ENCODE results near the gene TIAM1.

TIAM1 gene

DNA sequence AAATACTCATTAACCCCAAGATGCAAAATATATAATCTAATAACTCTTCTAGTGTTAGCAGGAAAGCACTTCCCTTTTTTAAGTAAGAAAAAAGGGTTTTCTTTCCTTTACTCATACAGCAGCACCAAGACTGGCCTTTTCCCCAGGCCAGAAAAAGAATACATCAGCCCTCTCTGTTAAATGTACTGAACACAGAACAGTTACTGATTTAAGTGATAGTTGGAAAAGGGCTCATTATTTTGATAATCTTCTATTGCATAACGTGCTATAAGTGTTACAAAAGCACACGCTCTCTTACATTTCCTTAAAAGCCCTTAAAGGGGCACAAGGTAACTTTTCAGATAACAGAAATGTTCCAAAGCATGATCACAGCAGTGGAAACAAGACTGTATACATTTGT lies 142.9 kb downstream of the TIAM1 start:
- H3K4me3 ChIP-seq (ENCODE audit: low read depth, low read length) = no peak overlapping the region
- TF ChIP-seq, protein P1, sequence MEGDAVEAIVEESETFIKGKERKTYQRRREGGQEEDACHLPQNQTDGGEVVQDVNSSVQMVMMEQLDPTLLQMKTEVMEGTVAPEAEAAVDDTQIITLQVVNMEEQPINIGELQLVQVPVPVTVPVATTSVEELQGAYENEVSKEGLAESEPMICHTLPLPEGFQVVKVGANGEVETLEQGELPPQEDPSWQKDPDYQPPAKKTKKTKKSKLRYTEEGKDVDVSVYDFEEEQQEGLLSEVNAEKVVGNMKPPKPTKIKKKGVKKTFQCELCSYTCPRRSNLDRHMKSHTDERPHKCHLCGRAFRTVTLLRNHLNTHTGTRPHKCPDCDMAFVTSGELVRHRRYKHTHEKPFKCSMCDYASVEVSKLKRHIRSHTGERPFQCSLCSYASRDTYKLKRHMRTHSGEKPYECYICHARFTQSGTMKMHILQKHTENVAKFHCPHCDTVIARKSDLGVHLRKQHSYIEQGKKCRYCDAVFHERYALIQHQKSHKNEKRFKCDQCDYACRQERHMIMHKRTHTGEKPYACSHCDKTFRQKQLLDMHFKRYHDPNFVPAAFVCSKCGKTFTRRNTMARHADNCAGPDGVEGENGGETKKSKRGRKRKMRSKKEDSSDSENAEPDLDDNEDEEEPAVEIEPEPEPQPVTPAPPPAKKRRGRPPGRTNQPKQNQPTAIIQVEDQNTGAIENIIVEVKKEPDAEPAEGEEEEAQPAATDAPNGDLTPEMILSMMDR (IDR thresholded peaks at IDR 0.05; ENCODE audit: low read depth, low read length, missing control alignments) = no peak
- H3K27me3 ChIP-seq (replicated peaks) = no peaks in the 10 kb centered on the region
- H3K36me3 ChIP-seq (replicated peaks) = no peaks in the 10 kb centered on the region
- H3K27ac ChIP-seq = peak overlapping the region; percentile 41
- no peak for DNase-seq
- in situ Hi-C loops (cut with HindIII; ENCODE audit: low pct_ligation_motif_present, low sequenced_read_pairs) = no loop called here

DNA sequence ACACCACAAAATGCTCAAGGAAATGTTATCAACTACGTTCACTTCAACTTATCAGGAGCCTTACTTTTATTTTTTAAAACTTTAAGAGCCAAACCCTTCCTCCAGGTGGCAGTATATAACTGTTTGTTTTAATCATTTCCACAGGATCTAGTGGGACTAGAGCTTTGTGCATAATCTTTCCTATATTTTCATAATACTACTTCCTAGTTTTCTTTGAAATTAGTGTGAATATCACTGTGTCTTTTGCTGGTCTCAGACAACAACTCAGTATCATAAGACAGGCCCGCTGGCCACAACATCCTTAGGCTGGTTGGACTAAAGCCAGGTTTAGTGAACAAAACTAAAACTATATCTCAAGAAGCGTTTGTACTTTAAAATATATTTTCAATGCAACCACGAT lies 145.5 kb downstream of the TIAM1 start:
- in situ Hi-C loops (cut with HindIII; ENCODE audit: low pct_ligation_motif_present, low sequenced_read_pairs) = no loop called here
- DNase-seq = peak; percentile 25
- H3K4me3 ChIP-seq (ENCODE audit: low read depth, low read length) = no peak overlapping the region
- no peaks in the 10 kb centered on the region for H3K36me3 ChIP-seq (replicated peaks)
- no peak overlapping the region for H3K27ac ChIP-seq
- TF ChIP-seq, protein P1 (IDR thresholded peaks at IDR 0.05; ENCODE audit: low read depth, low read length, missing control alignments) = peak; percentile 37
- no peaks in the 10 kb centered on the region for H3K27me3 ChIP-seq (replicated peaks)

DNA sequence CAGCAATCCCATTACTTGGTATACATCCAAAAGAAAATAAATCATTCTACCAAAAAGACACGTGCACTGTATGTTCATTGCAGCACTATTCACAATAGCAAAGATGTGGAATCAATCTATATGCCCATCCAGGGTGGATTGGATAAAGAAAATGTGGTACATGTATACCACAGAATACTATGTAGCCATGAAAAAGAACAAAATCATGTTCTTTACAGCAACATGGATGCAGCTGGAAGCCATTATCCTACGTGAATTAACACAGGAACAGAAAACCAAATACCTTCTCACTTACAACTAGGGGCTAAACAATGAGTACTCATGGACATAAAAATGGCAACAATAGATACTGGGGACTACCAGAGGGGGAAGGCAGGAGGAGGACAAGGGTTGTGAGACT lies 147.3 kb downstream of the TIAM1 start:
- in situ Hi-C loops (cut with HindIII; ENCODE audit: low pct_ligation_motif_present, low sequenced_read_pairs) = no loop called here
- Histone ChIP-seq H3K27ac (no peak overlapping the region), H3K4me3 (ENCODE audit: low read depth, low read length) (no peak overlapping the region), H3K27me3 (replicated peaks) (no peaks in the 10 kb centered on the region), H3K36me3 (replicated peaks) (no peaks in the 10 kb centered on the region)
- TF ChIP-seq, protein P1 (IDR thresholded peaks at IDR 0.05; ENCODE audit: low read depth, low read length, missing control alignments) = no peak
- no peak for DNase-seq

DNA sequence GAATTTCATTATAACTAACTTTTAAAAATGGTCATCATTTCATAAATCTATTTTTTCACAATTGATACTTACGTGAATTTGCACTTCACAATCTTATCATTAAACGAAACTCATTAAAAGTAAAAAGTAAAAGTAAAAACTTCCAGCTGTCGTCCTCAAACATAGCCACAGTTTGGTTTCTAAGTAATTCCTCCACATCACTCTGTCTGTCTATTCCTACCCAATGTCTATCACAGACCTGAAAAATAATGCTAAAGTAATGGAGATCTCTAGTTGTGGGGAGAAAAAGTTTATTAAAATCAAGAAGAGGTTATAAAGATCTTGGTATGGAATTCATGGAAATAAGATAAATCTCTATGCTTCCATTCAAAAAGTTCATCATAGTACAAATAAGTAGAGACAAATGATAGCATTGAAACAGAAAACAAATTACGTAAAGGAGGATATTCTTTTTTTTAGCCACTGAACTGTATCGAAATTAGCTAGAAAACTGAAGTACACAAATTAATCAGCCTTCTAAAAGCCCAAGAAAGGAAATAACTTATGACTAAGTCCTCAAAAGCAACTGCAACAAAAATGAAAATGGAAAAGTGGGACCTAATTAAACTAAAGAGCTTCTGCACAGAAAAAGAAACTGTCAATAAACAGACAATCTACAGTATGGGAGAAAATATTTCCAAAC lies 148.6 kb downstream of the TIAM1 start:
- H3K4me3 ChIP-seq (ENCODE audit: low read depth, low read length) = no peak overlapping the region
- H3K27me3 ChIP-seq (replicated peaks) = no peaks in the 10 kb centered on the region
- H3K27ac ChIP-seq = no peak overlapping the region
- DNase-seq = no peak
- no peaks in the 10 kb centered on the region for H3K36me3 ChIP-seq (replicated peaks)
- in situ Hi-C loops (cut with HindIII; ENCODE audit: low pct_ligation_motif_present, low sequenced_read_pairs) = no loop called here
- TF ChIP-seq, protein P1 (IDR thresholded peaks at IDR 0.05; ENCODE audit: low read depth, low read length, missing control alignments) = no peak

DNA sequence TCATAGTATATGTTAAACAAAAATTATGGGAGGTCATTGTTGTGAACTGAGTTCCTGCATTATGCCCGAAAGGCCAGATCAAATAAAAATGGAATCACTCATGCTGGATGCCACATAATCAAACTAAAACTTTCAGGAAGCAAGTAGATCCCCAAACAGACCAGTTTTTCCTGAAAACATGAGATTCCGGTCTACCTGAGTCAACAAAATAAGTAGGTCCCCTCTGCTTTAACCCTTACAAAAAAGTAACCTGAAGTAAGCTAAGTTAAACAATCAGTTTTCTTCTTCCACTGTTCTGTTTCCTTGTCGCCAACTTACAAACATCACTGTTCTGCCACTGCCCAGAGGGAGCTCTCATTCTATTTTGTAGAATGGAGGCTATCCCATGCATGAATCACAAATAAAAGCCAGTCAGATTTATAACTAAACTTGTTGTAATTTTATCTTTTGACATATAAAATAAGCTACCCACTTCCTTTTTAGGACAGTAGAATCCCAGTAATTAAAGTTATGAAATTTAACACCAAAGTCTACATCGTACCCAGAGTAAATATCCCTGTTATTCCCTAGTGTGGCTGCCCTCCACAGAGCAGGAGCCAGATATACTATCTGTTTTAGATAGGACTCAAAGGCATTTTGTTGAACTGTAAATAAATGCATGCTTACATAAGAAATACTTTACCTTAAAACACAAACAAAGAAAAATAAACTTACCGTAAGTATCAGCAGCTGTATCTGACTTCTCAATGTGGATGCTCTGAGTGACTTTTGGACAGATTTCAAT lies 149.4 kb downstream of the TIAM1 start:
- in situ Hi-C loops (cut with HindIII; ENCODE audit: low pct_ligation_motif_present, low sequenced_read_pairs) = no loop called here
- Histone ChIP-seq H3K27ac (no peak overlapping the region), H3K36me3 (replicated peaks) (no peaks in the 10 kb centered on the region)

More for the DNA sequence above, 149.4 kb downstream of the TIAM1 start:
- no peak for DNase-seq
- Histone ChIP-seq H3K27me3 (replicated peaks) (no peaks in the 10 kb centered on the region), H3K4me3 (ENCODE audit: low read depth, low read length) (no peak overlapping the region)
- TF ChIP-seq, protein P1 (IDR thresholded peaks at IDR 0.05; ENCODE audit: low read depth, low read length, missing control alignments) = no peak
